Stimulated activated CD8-positive, alpha-beta memory T cell treated with anti-CD3 and anti-CD28 coated beads, Interleukin-4, amount 100 ng/mL, for 4 hours (primary cell): ENCODE measurements around the gene SPOCK3.

Experiments used
- DNase-seq, 2 donors: peaks; one replicate each; pipeline ENCODE4 v3.0.0-alpha.2; 2020; ENCODE audit warnings: low read depth in 2 of 2, low spot score in 1 of 2

SPOCK3 gene

DNA sequence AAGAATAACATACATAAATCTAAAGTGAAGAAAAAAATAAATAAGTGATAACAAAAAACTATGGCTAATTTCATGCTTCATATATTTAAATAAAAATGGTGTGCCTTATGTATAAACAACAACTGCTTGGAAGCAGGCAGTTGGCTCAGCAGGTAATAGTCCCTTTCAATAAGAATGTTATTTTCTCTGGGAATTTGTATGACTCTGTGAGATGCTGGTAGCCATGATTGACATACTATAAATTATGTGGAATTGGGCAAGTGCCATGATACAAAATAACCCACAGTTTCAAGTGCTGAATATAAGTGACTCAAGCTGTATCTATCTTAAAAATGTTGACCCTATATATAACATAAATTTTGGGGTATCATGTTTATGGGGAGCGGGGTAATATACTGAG is 546.5 kb downstream of the SPOCK3 start:
- DNase-seq, result no peak
